Fibroblast of lung (primary cell): ENCODE results near the gene ERBB4.

Experiments
- EZH2 ChIP-seq: IDR thresholded peaks from 2 replicates; pipeline ENCODE4 v1.5.1; 2012; ENCODE audit warnings: low read length, control low read depth, mild to moderate bottlenecking; ENCODE audit errors: missing control alignments
- TF ChIP-seq, protein P1 (sequence below), 2 donors: IDR thresholded peaks in 1 of 2; conservative IDR thresholded peaks in 1 of 2; 1 replicate in 1 of 2; 2 replicates in 1 of 2; pipeline ENCODE4 v1.5.1; 2011 to 2012; ENCODE audit warnings: low read length in 2 of 2, control low read depth in 1 of 2, inconsistent platforms in 1 of 2, low read depth in 1 of 2, mild to moderate bottlenecking in 1 of 2

- TF ChIP-seq EZH2, result no peak
- TF ChIP-seq, protein P1, sequence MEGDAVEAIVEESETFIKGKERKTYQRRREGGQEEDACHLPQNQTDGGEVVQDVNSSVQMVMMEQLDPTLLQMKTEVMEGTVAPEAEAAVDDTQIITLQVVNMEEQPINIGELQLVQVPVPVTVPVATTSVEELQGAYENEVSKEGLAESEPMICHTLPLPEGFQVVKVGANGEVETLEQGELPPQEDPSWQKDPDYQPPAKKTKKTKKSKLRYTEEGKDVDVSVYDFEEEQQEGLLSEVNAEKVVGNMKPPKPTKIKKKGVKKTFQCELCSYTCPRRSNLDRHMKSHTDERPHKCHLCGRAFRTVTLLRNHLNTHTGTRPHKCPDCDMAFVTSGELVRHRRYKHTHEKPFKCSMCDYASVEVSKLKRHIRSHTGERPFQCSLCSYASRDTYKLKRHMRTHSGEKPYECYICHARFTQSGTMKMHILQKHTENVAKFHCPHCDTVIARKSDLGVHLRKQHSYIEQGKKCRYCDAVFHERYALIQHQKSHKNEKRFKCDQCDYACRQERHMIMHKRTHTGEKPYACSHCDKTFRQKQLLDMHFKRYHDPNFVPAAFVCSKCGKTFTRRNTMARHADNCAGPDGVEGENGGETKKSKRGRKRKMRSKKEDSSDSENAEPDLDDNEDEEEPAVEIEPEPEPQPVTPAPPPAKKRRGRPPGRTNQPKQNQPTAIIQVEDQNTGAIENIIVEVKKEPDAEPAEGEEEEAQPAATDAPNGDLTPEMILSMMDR (conservative IDR thresholded peaks at IDR 0.05 in 1 of 2, IDR thresholded peaks at IDR 0.05 in 1 of 2; ENCODE audit: low read depth in 1 of 2, low read length in 2 of 2), result no peak
Measured at GRCh38 chr2:212465456-212465855, 73.1 kb downstream of the ERBB4 start.
